ENCODE results near the gene KCNQ1. TPM values are rescaled to one million over a fixed set of nuclear protein-coding genes. Genes with fewer than 3 reads are reported as not detected.

The KCNQ1 gene
- total and polyA plus RNA-seq, 3 experiments from 2014 or later: 2.6 to 5.7 (median 3.4) TPM

- Histone ChIP-seq H3K27me3 (ENCODE audit: insufficient read depth, low read length, poor library complexity, severe bottlenecking) (no peaks in the 10 kb centered on the region), H3K36me3 (ENCODE audit: insufficient read depth, low read length) (no peaks in the 10 kb centered on the region), H3K9me3 (ENCODE audit: low read length) (no peaks in the 10 kb centered on the region), H3K4me1 (ENCODE audit: insufficient read depth, low read length) (peaks cover 45% of the 10 kb centered on the region), H3K4me3 (ENCODE audit: low read length) (no peak overlapping the region), H3K27ac (ENCODE audit: low read depth, low read length) (no peak overlapping the region)
- Mint-ChIP-seq H3K4me1 (peaks cover 23 to 70% (median 25%) of the 10 kb centered on the region in 3 donors), H3K27me3 (no peaks in the 10 kb centered on the region), H3K27ac (peak overlapping the region in 2 of 8 donors; percentile 24 to 36), H3K36me3 (no peaks in the 10 kb centered on the region), H3K9me3 (no peaks in the 10 kb centered on the region), H3K4me3 (peak overlapping the region in 2 of 7 donors; percentile 36 to 69)
- peak in 1 of 5 donors; percentile 22 for DNase-seq
- ChIA-PET CTCF (interaction anchor here (1.7 kb wide), 1 partner anchor 11 kb away, joined by 3 read pairs; no protein-coding TSS in a partner anchor), POLR2A (no interaction called here)
These were observed 18.4 kb downstream of the KCNQ1 start for GRCh38 chr11:2462986-2463765.

GRCh38 chr11:2463766-2464277 lies 19.0 kb downstream of the KCNQ1 start:
- Mint-ChIP-seq H3K4me1 (peaks cover 23 to 75% (median 28%) of the 10 kb centered on the region in 3 donors), H3K27ac (peak overlapping the region in 1 of 8 donors; percentile 63)
- CTCF ChIA-PET: interaction anchor here (1.7 kb wide), 1 partner anchor 11 kb away, joined by 3 read pairs; no protein-coding TSS in a partner anchor

GRCh38 chr11:2464451-2465165 lies 19.8 kb downstream of the KCNQ1 start:
- no peaks in the 10 kb centered on the region for H3K36me3 Mint-ChIP-seq
- Histone ChIP-seq H3K4me3 (ENCODE audit: low read length) (no peak overlapping the region), H3K9me3 (ENCODE audit: low read length) (no peaks in the 10 kb centered on the region), H3K4me1 (ENCODE audit: insufficient read depth, low read length) (peaks cover 52% of the 10 kb centered on the region), H3K27ac (ENCODE audit: low read depth, low read length) (no peak overlapping the region), H3K27me3 (ENCODE audit: insufficient read depth, low read length, poor library complexity, severe bottlenecking) (no peaks in the 10 kb centered on the region), H3K36me3 (ENCODE audit: insufficient read depth, low read length) (no peaks in the 10 kb centered on the region)
- no peaks in the 10 kb centered on the region for H3K27me3 Mint-ChIP-seq
- ChIA-PET POLR2A (interaction anchor here (0.6 kb wide), 1 partner anchor 914 kb away, joined by 4 read pairs; no protein-coding TSS in a partner anchor), CTCF (interaction anchor here (1.0 to 1.7 kb wide), 3 partner anchors 12 to 68 kb away, joined by 3 read pairs; no protein-coding TSS in a partner anchor)
- no peaks in the 10 kb centered on the region for H3K9me3 Mint-ChIP-seq
- DNase-seq: no peak
- H3K4me3 Mint-ChIP-seq: no peak overlapping the region
- H3K4me1 Mint-ChIP-seq: peaks cover 23 to 70% (median 32%) of the 10 kb centered on the region in 3 donors
- H3K27ac Mint-ChIP-seq: peak overlapping the region in 1 of 8 donors; percentile 50

More at GRCh38 chr11:2463766-2464277, 19.0 kb downstream of the KCNQ1 start:
- H3K27me3 ChIP-seq (ENCODE audit: insufficient read depth, low read length, poor library complexity, severe bottlenecking): no peaks in the 10 kb centered on the region
- no peaks in the 10 kb centered on the region for H3K36me3 ChIP-seq (ENCODE audit: insufficient read depth, low read length)
- peaks cover 52% of the 10 kb centered on the region for H3K4me1 ChIP-seq (ENCODE audit: insufficient read depth, low read length)
- DNase-seq: no peak
- no peaks in the 10 kb centered on the region for H3K9me3 ChIP-seq (ENCODE audit: low read length)
- POLR2A ChIA-PET: no interaction called here
- H3K4me3 Mint-ChIP-seq: no peak overlapping the region
- no peak overlapping the region for H3K27ac ChIP-seq (ENCODE audit: low read depth, low read length)
- no peaks in the 10 kb centered on the region for H3K36me3 Mint-ChIP-seq
- no peak overlapping the region for H3K4me3 ChIP-seq (ENCODE audit: low read length)
- H3K9me3 Mint-ChIP-seq: no peaks in the 10 kb centered on the region
- H3K27me3 Mint-ChIP-seq: no peaks in the 10 kb centered on the region

- Mint-ChIP-seq H3K27me3 (no peaks in the 10 kb centered on the region), H3K4me1 (peaks cover 23 to 66% (median 32%) of the 10 kb centered on the region in 3 donors), H3K36me3 (no peaks in the 10 kb centered on the region), H3K9me3 (no peaks in the 10 kb centered on the region), H3K4me3 (no peak overlapping the region), H3K27ac (no peak overlapping the region)
- H3K27me3 ChIP-seq (ENCODE audit: insufficient read depth, low read length, poor library complexity, severe bottlenecking): no peaks in the 10 kb centered on the region
- H3K27ac ChIP-seq (ENCODE audit: low read depth, low read length): no peak overlapping the region
- CTCF ChIA-PET: interaction anchor here (1.0 to 1.9 kb wide), 4 partner anchors 13 to 67 kb away, joined by 3 to 4 read pairs (median 3); no protein-coding TSS in a partner anchor
- H3K9me3 ChIP-seq (ENCODE audit: low read length): no peaks in the 10 kb centered on the region
- no peak overlapping the region for H3K4me3 ChIP-seq (ENCODE audit: low read length)
- DNase-seq: no peak
- H3K4me1 ChIP-seq (ENCODE audit: insufficient read depth, low read length): peaks cover 52% of the 10 kb centered on the region
- no peaks in the 10 kb centered on the region for H3K36me3 ChIP-seq (ENCODE audit: insufficient read depth, low read length)
- POLR2A ChIA-PET: interaction anchor here (0.6 kb wide), 1 partner anchor 913 kb away, joined by 4 read pairs; no protein-coding TSS in a partner anchor
These were observed 20.6 kb downstream of the KCNQ1 start for GRCh38 chr11:2465202-2466068.

DNA sequence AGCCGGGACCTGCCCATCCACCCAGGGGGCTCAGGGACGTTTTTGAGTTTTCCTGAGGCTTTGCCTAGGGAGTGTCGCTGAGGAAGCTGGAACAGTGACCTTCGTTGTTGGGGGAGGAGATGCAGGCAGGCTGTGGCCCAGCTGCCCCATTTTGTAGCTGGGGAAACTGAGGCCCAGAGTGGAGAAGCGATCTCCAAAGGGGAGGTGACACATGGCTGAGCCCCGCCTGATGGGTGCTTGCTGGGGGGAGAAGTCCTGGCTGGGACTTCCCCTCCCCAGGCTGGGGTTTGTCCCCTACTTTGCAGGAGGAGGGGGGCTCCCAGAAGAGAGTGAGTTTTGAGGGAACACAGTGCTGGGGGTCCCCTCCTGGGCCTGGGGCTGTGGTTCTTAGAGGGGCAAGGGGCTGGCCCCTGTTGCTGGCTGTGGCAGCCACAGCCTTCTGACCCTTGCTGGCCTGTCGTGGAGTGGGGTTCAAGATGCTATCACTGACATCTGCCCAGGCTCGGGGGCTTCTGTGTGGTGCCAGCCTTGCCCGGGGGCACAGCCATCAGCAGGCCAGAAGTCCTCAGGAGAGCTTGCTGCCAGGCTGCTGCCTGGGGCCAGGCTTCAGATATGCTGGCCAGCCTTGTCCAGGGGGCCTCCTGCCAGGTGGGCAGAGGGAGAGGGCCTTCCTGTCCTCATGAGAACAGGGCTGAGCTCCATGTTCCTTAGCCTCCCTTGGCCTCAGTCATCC lies 21.4 kb downstream of the KCNQ1 start:
- Histone ChIP-seq H3K27me3 (ENCODE audit: insufficient read depth, low read length, poor library complexity, severe bottlenecking) (no peaks in the 10 kb centered on the region), H3K27ac (ENCODE audit: low read depth, low read length) (no peak overlapping the region), H3K4me1 (ENCODE audit: insufficient read depth, low read length) (peaks cover 52% of the 10 kb centered on the region), H3K36me3 (ENCODE audit: insufficient read depth, low read length) (no peaks in the 10 kb centered on the region), H3K4me3 (ENCODE audit: low read length) (no peak overlapping the region), H3K9me3 (ENCODE audit: low read length) (no peaks in the 10 kb centered on the region)
- Mint-ChIP-seq H3K27me3 (no peaks in the 10 kb centered on the region), H3K27ac (peak overlapping the region in 2 of 8 donors; percentile 36 to 75), H3K4me1 (peaks cover 23 to 61% (median 32%) of the 10 kb centered on the region in 3 donors), H3K36me3 (no peaks in the 10 kb centered on the region), H3K9me3 (no peaks in the 10 kb centered on the region), H3K4me3 (peak overlapping the region in 4 of 7 donors; percentile 41 to 86 (median 68))
- DNase-seq: no peak
- ChIA-PET POLR2A (no interaction called here), CTCF (interaction anchor here (1.9 to 2.3 kb wide), 2 partner anchors 21 to 67 kb away, joined by 4 to 9 read pairs; no protein-coding TSS in a partner anchor)

- H3K4me1 Mint-ChIP-seq: peaks cover 23 to 65% (median 33%) of the 10 kb centered on the region in 3 donors
These were observed 22.3 kb downstream of the KCNQ1 start for GRCh38 chr11:2466869-2467694.

More at GRCh38 chr11:2466869-2467694, 22.3 kb downstream of the KCNQ1 start:
- H3K27ac Mint-ChIP-seq: peak overlapping the region in 5 of 8 donors; percentile 17 to 80 (median 71)
- H3K27ac ChIP-seq (ENCODE audit: low read depth, low read length): no peak overlapping the region
- POLR2A ChIA-PET: interaction anchor here (1.4 kb wide), 1 partner anchor 425 kb away, joined by 4 read pairs; no protein-coding TSS in a partner anchor
- peaks cover 0 to 1% of the 10 kb centered on the region in 2 donors for H3K27me3 Mint-ChIP-seq
- no peaks in the 10 kb centered on the region for H3K27me3 ChIP-seq (ENCODE audit: insufficient read depth, low read length, poor library complexity, severe bottlenecking)
- no peaks in the 10 kb centered on the region for H3K9me3 Mint-ChIP-seq
- peak overlapping the region; percentile 53 for H3K4me3 ChIP-seq (ENCODE audit: low read length)
- DNase-seq: peak; percentile 31 to 76 (median 70)
- CTCF ChIA-PET: interaction anchor here (1.9 to 2.3 kb wide), 2 partner anchors 21 to 66 kb away, joined by 4 to 9 read pairs; no protein-coding TSS in a partner anchor
- H3K36me3 ChIP-seq (ENCODE audit: insufficient read depth, low read length): no peaks in the 10 kb centered on the region
- peak overlapping the region; percentile 35 to 86 (median 77) for H3K4me3 Mint-ChIP-seq
- no peaks in the 10 kb centered on the region for H3K36me3 Mint-ChIP-seq
- H3K9me3 ChIP-seq (ENCODE audit: low read length): no peaks in the 10 kb centered on the region
- H3K4me1 ChIP-seq (ENCODE audit: insufficient read depth, low read length): peaks cover 52% of the 10 kb centered on the region
